ENCODE results near the gene CEACAM18. TPM values are rescaled to one million over a fixed set of nuclear protein-coding genes. Genes with fewer than 3 reads are reported as not detected.

The CEACAM18 gene
- total RNA-seq, 4 donors from 2014 or later: not detected

GRCh38 chr19:51472607-51473006, 5.7 kb upstream of the CEACAM18 start:
- Histone ChIP-seq H3K4me1 (no peaks in the 10 kb centered on the region), H3K27me3 (peaks cover 57% of the 10 kb centered on the region), H3K36me3 (no peaks in the 10 kb centered on the region), H3K9me3 (no peaks in the 10 kb centered on the region), H3K4me3 (no peak overlapping the region), H3K27ac (no peak overlapping the region)
- TF ChIP-seq EP300 (IDR thresholded peaks at IDR 0.05) (no peak), POLR2AphosphoS5 (IDR thresholded peaks at IDR 0.05) (no peak), POLR2A (IDR thresholded peaks at IDR 0.05) (no peak)
- TF ChIP-seq, protein P1, sequence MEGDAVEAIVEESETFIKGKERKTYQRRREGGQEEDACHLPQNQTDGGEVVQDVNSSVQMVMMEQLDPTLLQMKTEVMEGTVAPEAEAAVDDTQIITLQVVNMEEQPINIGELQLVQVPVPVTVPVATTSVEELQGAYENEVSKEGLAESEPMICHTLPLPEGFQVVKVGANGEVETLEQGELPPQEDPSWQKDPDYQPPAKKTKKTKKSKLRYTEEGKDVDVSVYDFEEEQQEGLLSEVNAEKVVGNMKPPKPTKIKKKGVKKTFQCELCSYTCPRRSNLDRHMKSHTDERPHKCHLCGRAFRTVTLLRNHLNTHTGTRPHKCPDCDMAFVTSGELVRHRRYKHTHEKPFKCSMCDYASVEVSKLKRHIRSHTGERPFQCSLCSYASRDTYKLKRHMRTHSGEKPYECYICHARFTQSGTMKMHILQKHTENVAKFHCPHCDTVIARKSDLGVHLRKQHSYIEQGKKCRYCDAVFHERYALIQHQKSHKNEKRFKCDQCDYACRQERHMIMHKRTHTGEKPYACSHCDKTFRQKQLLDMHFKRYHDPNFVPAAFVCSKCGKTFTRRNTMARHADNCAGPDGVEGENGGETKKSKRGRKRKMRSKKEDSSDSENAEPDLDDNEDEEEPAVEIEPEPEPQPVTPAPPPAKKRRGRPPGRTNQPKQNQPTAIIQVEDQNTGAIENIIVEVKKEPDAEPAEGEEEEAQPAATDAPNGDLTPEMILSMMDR (IDR thresholded peaks at IDR 0.05): no peak
- ATAC-seq: no peak
- WGBS, 2 donors (ENCODE audit: low coverage in 1 of 2): 13 to 15% methylated on average over 3 to 4 of the region's 4 CpGs

GRCh38 chr19:51473009-51473707, 5.2 kb upstream of the CEACAM18 start:
- Histone ChIP-seq H3K36me3 (no peaks in the 10 kb centered on the region), H3K4me3 (no peak overlapping the region), H3K9me3 (no peaks in the 10 kb centered on the region), H3K27ac (no peak overlapping the region), H3K4me1 (no peaks in the 10 kb centered on the region), H3K27me3 (peaks cover 56% of the 10 kb centered on the region)
- 31 to 33% methylated on average over 2 to 7 of the region's 7 CpGs for WGBS, 2 donors (ENCODE audit: low coverage in 1 of 2)
- ATAC-seq: no peak
- TF ChIP-seq, protein P1 (IDR thresholded peaks at IDR 0.05): peak; percentile 70 to 90 (median 82)
- no peak for TF ChIP-seq EP300 (IDR thresholded peaks at IDR 0.05)

DNA sequence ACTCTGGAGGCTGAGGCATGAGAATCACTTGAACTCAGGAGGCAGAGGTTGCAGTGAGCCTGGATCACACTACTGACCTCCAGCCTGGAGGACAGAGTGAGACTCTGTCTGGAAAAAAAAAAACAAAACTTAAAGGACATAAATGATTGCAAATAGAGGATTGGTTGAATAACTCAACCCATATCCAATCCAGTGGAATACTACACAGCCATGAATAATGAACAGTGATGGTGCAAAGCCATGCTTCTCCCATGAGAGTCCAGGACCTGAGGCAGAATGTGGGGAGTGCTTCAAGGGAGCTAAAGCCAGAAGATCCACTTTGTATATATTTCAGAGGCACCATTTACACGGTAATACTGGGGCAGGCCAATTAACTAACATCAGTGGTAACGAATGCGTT, 2.2 kb upstream of the CEACAM18 start:
- H3K4me3 ChIP-seq: no peak overlapping the region
- ATAC-seq: no peak
- peaks cover 68% of the 10 kb centered on the region for H3K27me3 ChIP-seq
- H3K4me1 ChIP-seq: no peaks in the 10 kb centered on the region
- WGBS, 2 donors (ENCODE audit: low coverage in 1 of 2): 69 to 90% methylated on average over 2 to 3 of the region's 3 CpGs
- no peaks in the 10 kb centered on the region for H3K9me3 ChIP-seq
- H3K27ac ChIP-seq: no peak overlapping the region
- H3K36me3 ChIP-seq: no peaks in the 10 kb centered on the region
- no peak for TF ChIP-seq POLR2A (IDR thresholded peaks at IDR 0.05)
- TF ChIP-seq POLR2AphosphoS5 (IDR thresholded peaks at IDR 0.05): no peak
- TF ChIP-seq EP300 (IDR thresholded peaks at IDR 0.05): no peak
- TF ChIP-seq, protein P1 (IDR thresholded peaks at IDR 0.05): no peak

DNA sequence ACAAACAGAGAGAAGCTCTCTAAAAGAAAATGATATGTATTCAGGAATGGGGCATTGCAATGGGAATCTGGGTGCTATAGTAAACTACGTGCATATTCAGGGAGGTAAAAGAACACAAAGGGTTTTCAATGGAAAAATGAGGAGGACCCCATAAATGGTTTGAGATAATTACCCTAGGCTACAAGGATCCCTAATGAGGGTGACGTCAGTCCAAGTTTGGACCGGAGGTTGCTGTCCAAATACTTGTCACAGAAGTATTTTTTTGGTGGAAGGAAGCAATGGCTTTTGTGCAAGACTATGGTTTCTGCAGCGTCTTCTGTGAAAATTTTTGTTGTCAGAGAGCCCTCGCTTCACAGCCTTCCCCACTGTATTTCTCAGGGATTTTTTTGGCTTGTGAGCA, 995 bp upstream of the CEACAM18 start:
- Histone ChIP-seq H3K4me1 (no peaks in the 10 kb centered on the region), H3K4me3 (no peak overlapping the region), H3K27me3 (peaks cover 74% of the 10 kb centered on the region), H3K9me3 (no peaks in the 10 kb centered on the region), H3K36me3 (no peaks in the 10 kb centered on the region), H3K27ac (no peak overlapping the region)
- WGBS, 2 donors (ENCODE audit: low coverage in 1 of 2): 51 to 58% methylated on average over 3 to 5 of the region's 5 CpGs
- TF ChIP-seq EP300 (IDR thresholded peaks at IDR 0.05): no peak
- no peak for ATAC-seq

DNA sequence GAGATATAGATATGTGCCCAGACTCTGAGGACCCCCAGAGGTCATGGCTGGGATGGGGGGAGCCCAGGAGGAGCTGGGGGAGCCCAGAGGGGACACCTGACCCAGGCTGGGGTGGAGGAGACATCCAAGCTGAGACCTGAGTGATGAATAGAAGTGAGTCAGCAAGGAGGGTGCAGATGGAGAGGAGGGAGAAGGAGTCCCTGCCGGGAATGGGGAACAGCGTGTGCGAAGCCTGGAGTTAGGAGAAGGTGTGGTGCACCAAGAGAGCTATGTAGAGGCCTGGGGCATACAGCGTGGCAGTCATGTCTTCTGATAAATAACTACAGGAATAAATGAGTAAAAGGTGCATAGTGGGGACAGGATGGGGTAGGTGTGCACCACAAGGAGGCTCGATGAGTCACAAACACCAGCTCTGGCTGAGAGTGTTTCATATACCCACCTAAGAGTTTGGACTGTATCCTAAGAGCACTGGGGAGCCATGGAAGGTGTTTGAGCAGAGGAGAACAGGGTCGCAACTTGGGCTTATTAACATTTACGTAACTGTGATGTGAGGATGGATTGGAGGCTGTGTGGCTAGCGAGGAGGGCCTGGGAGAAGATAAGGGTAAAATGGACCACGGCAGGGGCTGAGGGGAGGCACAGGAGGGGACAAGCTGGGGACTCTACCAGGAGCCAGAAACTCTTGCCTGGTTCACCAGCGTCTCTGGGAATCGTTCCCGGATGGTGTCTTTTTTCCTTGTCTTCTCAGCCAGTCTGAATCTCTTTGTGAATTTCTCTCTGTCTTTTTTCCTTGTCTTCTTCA, 1.4 kb downstream of the CEACAM18 start:
- H3K9me3 ChIP-seq: no peaks in the 10 kb centered on the region
- ATAC-seq: no peak

GRCh38 chr19:51480590-51480989, 2.3 kb downstream of the CEACAM18 start:
- peaks cover 76% of the 10 kb centered on the region for H3K27me3 ChIP-seq
- TF ChIP-seq, protein P1 (IDR thresholded peaks at IDR 0.05): no peak
- TF ChIP-seq POLR2A (IDR thresholded peaks at IDR 0.05): no peak
- TF ChIP-seq POLR2AphosphoS5 (IDR thresholded peaks at IDR 0.05): no peak
- no peak for TF ChIP-seq EP300 (IDR thresholded peaks at IDR 0.05)
- 0% methylated on average over 3 of the region's 8 CpGs for WGBS, 2 donors (ENCODE audit: low coverage in 1 of 2)

More for the DNA sequence above, 1.4 kb downstream of the CEACAM18 start:
- H3K36me3 ChIP-seq: no peaks in the 10 kb centered on the region
- no peaks in the 10 kb centered on the region for H3K4me1 ChIP-seq
- TF ChIP-seq POLR2A (IDR thresholded peaks at IDR 0.05): no peak
- H3K27ac ChIP-seq: no peak overlapping the region
- H3K27me3 ChIP-seq: peaks cover 76% of the 10 kb centered on the region
- WGBS, 2 donors (ENCODE audit: low coverage in 1 of 2): 83 to 91% methylated on average over 9 to 11 of the region's 12 CpGs
- H3K4me3 ChIP-seq: no peak overlapping the region

More at GRCh38 chr19:51480590-51480989, 2.3 kb downstream of the CEACAM18 start:
- Histone ChIP-seq H3K9me3 (no peaks in the 10 kb centered on the region), H3K4me3 (no peak overlapping the region), H3K36me3 (no peaks in the 10 kb centered on the region), H3K27ac (no peak overlapping the region), H3K4me1 (no peaks in the 10 kb centered on the region)
- no peak for ATAC-seq

Measured in gastroesophageal sphincter (tissue), 4 donors.